GM18507 (cell line): ENCODE data around the gene TTC13.
"Not testable (repeated sequence)": the region's sequence is repeated elsewhere in the genome, so short reads cannot be mapped to it uniquely, and the experiment has no call there.

Experiments
- DNase-seq: peaks from one replicate; pipeline ENCODE4 v3.0.0; 2011; ENCODE audit warnings: low read depth; ENCODE audit not compliant: insufficient read length; ENCODE audit errors: extremely low spot score
- FAIRE-seq: peaks from 2 replicates; lab custom pipeline; 2011; peaks lifted over from hg19 to GRCh38; lab: Jason Lieb, UNC

Gene TTC13

DNA sequence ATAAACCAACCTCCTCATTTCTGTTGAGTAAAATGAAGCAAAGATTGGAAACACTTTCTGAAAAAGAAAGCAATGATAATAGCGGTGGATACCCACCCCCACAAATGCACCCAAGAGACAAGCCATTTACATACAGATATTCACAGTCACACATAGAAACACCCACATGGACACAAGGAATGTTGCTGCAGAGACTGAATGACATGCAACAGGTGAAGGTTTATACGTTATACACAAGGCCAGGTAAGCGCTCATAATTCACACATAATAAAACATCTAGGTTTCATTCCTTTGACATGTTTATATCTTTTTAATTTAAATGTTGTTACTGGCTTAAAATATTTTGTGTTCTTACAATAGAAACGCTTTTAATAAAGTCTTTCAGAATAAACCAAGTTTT is 21.5 kb upstream of the TTC13 start:
- FAIRE-seq (no peak), DNase-seq (no peak)

DNA sequence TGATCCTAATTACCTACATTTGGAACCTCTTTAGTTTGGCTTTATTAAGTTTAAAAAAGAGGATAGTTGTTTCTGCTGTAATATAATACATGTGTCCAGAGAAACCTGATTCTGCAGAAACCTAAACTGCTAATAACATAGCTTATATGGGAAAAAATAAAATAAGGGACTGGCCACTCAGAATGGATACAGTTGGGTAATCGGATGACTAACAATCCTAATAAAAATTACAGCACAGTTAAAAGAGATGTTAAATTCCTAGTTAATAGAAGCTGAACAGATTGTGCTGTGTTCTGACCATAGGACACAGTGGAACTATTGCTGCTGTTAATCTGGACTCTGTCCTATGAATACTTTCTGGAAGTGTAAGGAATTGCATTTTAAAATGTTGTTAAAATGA is 16.2 kb upstream of the TTC13 start:
- no peak for DNase-seq

DNA sequence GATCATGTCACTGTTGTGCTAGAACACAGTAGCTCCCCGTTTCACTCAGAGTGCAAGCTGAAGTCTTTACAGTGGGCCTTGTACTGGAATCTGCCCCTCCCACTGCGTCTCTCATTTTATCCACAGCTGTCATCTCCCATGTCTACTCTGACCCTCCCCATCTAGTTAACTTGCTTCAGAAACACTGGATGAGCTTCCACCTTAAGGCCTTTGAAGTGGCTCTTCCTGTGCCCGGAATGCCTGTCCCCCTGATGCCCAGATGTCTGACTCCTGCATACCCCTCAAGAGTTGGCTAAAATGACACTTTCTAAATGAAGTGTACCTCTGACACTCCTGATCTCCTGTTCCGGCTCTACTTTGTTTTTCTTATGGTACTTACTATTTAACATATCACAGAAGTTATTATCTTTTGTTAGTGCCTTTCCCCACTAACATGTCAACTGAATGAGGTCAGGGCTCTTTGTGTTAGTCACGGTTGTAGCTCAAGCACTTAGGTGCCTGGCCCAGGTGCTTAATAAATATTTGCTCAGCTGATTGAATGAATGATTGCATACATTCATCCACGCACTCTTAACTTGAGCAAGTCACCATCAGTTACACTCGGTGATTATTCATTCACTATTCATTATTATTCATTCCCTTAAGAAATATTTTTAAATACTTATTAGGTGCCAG is 13.6 kb upstream of the TTC13 start:
- no peak for FAIRE-seq
- no peak for DNase-seq

More for the DNA sequence above, 16.2 kb upstream of the TTC13 start:
- no peak for FAIRE-seq

- no peak for DNase-seq
- FAIRE-seq, result no peak
Observed at GRCh38 chr1:230987448-230987847, 8.8 kb upstream of the TTC13 start.

- DNase-seq (no peak), FAIRE-seq (no peak)
Observed at GRCh38 chr1:230986976-230987375, 8.3 kb upstream of the TTC13 start.

DNA sequence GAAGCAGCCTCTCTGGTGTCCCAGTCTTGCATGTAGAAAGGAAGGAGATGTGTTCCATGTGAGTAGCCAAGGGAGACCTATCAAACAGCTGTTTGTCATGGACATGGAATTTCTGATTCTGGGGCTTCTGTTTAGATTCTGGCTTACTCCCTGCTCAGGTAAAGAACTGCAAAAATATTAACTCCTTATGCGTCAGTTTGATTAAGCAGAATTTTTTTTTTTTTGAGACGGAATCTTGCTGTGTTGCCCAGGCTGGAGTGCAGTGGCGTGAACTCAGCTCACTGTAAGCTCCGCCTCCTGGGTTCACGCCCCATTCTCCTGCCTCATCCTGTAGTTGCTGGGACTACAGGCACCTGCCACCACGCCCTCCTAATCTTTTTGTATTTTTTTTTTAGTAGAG is 7.0 kb upstream of the TTC13 start:
- DNase-seq (no peak), FAIRE-seq (no peak)

GRCh38 chr1:230984622-230985515 is 6.2 kb upstream of the TTC13 start:
- not testable (repeated sequence) for DNase-seq, FAIRE-seq

- FAIRE-seq (no peak), DNase-seq (no peak)
Observed at GRCh38 chr1:230983811-230984210, 5.2 kb upstream of the TTC13 start.

DNA sequence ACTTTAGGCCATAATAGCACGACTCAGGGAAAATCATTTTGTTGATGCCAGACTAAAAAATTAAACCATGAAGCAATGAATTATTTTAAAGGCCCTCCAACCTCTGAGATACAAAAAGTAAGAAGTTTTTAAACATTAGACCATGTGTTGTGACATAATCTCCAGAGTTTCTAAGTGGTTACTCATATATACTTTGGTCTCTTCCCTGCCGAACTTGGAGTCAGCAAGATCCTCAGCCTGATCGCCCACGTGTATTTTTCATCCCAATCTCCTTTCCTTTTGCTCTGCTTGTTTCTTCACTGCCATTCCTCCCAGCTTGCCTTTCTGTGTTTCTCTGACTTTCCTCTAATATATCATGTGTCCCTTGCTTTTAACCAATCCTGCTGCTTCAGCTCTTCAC is 4.0 kb upstream of the TTC13 start:
- FAIRE-seq (no peak), DNase-seq (no peak)

GRCh38 chr1:230979952-230980351 is 1.3 kb upstream of the TTC13 start:
- FAIRE-seq, result peak; percentile 51
- no peak for DNase-seq

DNA sequence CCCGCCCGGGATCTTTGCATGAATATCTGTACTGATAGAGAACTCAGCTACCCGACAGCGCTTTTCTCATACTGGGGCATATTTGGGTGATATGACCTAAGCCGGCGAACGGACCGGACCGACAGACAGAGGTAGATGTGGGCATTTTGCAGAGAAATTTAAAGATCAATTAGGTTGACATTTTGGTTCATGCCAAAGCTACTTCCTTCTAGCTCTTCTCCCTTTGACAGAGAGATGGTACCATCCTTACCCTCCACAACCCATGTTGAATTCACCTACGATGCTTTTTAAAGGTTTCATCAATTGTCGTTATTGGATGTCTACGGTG is 692 bp upstream of the TTC13 start:
- FAIRE-seq (no peak), DNase-seq (no peak)

GRCh38 chr1:230977761-230978490 is 735 bp downstream of the TTC13 start:
- no peak for FAIRE-seq
- DNase-seq, result no peak

- DNase-seq (no peak), FAIRE-seq (peak; percentile 31)
Observed at GRCh38 chr1:230976825-230977747, 1.6 kb downstream of the TTC13 start.

- no peak for FAIRE-seq
Observed at GRCh38 chr1:230976360-230976759, 2.3 kb downstream of the TTC13 start.

DNA sequence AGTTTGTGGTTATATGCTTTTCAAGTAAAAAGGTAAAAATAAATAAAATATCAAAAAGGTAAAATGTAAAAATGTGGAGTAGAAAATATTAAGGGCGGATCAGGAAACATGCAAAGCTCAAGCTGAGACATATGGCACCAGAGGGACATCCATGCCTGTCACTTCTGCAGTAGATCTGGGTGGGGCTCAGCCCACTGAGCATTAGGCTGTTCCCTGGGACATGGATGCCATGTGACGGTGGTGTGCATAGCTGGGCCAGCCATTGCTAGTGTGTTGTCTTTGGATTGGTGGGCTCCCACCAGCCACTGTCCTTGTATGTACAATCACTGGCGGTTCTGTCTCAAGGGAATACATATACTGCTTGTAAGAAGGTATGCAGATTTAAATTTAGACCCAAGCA is 3.0 kb downstream of the TTC13 start:
- FAIRE-seq, result no peak

More at GRCh38 chr1:230976360-230976759, 2.3 kb downstream of the TTC13 start:
- no peak for DNase-seq

GRCh38 chr1:230972855-230973271 is 5.8 kb downstream of the TTC13 start:
- FAIRE-seq (peak; percentile 74), DNase-seq (no peak)

More for the DNA sequence above, 3.0 kb downstream of the TTC13 start:
- DNase-seq, result no peak

DNA sequence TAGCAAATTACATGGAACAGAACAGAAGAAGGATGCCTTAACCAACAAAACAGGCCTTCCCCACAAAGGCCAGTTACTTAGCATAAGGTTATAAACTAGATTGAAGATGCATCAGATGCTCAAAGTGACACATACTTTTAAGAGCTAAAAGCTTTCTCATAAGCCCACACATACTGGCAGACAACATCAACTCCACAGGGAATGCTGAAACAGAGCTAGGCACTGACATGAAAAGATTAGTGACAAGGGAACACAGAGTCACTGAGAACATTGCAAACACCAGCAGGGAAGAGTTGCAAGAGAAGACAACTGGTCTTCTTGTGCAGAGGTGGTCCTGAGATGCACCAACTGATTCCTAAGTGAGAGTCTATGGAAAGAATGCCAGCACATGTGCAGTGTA is 6.9 kb downstream of the TTC13 start:
- FAIRE-seq, result no peak

DNA sequence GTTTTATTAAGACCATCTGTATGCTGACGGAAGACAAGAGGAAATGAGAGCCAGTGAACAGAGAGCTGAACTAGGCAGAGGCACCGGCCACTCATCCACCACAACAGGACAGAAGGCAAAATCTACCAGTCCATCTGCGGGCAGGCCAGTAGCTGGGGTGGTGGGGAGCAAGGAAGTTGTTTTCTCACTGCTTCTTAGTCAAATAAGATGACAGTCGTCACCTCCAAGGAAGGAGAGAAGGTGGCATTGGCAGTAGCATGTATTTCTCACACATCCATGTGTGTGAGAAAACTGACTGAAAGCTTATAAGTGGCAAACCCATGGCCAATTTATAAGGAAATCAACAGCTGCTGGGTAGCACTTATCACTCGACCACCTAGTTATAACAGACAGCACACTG is 8.2 kb downstream of the TTC13 start:
- no peak for FAIRE-seq
- DNase-seq, result no peak

More for the DNA sequence above, 6.9 kb downstream of the TTC13 start:
- DNase-seq, result no peak

- no peak for FAIRE-seq
- DNase-seq, result no peak
Observed at GRCh38 chr1:230966358-230966873, 12.2 kb downstream of the TTC13 start.
